Measurements from ENCODE around the gene CHN2.
A peak's percentile ranks its signal among the peaks of the same experiment; 100 is the strongest.

Gene CHN2

DNA sequence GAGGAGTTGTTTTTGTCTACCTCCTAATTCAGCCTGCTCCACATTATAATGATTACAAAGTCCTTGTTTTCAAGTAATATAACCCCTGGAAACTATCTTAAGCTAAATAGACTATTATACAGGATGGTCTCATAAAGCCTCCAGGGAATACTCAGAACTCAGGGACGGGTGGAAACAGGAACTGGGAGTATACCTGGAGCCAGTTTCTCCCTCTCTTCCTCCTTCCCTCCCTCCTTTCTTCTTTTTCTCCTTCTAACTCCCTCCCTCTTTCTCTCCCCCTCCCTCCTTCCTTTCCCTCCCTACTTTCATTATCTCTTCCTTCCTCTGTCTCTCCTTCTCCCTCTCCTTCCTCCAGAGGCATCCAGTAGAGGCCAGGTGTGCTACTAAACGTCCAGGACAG is 292.8 kb downstream of the CHN2 start:
- DNase-seq (ENCODE audit: low read depth, low spot score): no peak

DNA sequence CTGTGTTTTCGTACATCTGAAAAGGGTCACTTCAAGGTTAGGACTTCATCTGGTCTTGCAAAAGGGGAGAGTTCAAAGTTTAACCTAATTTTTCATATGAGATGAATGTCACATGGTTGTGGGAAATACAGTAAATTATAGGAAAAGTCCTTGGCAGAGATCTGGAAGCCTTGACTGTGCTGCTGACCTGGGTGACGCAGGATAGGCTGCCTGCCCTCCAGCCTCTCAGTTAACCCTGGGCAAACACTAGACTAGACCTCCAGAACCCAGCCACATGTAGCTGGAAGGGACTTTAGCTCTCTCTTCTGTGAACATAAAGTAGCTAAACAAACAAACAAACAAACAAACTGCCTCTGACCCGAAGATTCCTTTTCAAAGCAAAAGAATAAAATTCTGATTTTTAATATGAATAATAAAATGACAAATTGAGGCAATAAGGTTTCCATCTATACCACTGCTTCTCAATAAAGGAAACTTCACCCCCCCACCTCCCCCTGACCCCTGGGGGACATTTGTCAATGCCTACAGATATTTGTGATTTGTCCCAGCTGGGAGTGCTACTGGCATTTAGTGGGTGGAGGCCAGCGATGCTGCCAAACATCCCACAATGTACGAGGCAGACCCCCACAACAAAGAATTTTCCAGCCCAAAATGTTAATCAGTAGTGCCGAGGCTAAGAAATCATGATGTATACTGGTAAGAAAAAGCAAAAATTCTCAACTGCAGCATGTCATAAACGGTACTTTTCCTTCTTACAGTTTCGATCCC is 293.8 kb downstream of the CHN2 start:
- DNase-seq (ENCODE audit: low read depth, low spot score): no peak

DNA sequence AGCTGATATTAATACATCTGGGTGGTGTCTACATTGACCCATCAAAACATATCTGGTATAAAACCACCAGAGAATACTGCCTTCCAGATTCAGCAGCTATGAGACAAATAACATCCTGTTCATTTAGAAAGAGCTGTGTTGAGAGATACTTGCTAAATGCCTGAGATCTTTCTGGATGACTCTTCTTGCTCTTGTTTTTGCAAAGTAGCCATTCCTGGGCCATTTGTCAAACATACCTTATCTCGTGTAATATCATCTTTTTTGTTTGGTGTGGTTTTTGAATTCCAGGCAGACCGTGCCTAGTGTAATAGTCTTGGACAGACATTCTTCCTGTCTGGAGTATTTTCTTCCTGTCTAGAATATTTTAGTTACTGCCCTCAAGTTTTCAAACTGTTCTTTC is 294.4 kb downstream of the CHN2 start:
- DNase-seq (ENCODE audit: low read depth, low spot score): no peak

DNA sequence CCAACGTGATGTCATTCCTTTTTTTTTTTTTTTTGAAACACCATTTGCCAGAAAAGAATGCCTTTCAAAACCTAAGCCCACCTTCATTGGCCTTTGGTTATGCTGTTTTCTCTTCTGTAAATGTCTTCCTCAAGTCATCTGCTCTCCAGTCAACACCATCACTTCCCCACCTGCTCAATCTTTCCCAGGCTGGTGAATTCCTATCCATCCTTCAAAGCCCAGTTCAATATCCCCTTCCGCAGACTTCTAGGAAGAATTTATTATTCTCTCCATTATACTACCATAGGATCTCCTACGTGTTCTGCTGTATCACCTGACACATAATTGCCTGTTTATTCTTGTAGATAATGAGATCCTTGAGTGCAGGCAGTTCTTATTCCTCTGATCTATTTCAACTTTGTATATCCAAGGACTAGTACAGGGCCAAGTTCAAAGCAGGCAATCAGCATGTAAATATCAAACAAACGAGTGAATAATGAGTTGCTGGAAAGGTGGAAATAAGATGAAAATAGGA is 295.6 kb downstream of the CHN2 start:
- DNase-seq (ENCODE audit: low read depth, low spot score): no peak

DNA sequence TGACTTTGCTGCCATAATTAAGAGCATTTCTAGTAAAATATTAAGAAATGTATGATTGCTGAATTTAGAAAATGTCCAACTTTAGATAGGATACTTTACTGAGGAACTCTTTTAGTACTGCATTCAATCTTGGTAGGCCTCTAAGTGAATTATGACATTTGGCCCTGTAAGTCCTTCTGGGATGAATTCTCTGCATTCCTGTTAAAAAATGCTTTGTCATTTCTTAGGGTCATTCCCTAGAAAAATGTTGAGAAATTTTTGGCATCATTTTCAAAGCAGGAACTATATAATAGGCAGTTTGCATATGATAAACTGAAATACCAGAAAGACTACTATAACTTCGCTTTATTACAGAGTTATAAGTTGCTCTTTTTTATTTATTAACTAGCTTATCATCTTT is 299.8 kb downstream of the CHN2 start:
- no peak for DNase-seq (ENCODE audit: low read depth, low spot score)

DNA sequence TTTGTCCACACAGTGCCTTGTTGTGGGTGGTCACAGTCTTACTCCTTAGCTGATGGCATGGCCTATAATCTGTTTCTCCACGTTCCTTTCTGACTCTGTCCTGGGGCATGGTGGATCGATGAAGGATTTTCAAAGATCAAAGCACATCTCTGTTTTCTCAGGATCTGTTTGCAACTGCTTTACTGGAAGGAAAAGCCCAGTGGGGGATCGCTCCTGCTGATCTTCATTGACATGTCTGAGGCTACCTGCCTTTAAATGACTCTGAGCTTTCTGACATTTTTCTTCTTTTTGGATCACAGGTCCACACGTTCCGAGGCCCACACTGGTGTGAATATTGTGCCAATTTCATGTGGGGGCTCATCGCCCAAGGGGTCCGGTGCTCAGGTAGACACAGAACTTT is 301.1 kb downstream of the CHN2 start:
- DNase-seq (ENCODE audit: low read depth, low spot score): no peak

DNA sequence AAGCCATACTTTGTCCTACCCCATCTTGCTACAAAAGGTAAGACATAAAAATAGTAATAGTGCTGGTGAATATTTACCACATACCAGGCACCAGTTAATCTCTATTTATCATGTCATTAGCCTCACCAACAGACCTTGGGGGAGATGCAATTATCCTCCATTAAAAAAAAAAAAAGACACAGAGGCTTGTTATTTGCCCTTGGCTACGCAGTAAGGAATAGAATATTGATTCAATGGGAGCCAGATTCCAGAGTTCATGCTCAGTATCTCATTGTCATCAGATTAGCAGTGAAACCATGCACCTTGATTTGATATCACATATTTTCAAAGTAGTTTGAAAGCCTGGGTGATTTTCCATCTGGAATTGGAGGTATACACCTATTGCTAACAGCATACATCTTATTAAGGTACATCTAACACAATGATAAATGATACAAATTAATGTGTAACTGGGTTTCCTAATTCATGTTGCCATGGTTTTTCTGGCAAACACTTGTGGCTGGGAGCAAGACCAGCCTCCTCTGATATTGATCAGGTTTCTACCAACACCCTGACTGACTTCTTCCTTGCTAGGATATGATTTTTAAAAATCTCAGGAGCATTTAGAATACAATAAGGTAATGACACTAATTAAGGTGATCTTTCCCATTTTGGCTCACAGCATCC is 301.9 kb downstream of the CHN2 start:
- DNase-seq (ENCODE audit: low read depth, low spot score): no peak

DNA sequence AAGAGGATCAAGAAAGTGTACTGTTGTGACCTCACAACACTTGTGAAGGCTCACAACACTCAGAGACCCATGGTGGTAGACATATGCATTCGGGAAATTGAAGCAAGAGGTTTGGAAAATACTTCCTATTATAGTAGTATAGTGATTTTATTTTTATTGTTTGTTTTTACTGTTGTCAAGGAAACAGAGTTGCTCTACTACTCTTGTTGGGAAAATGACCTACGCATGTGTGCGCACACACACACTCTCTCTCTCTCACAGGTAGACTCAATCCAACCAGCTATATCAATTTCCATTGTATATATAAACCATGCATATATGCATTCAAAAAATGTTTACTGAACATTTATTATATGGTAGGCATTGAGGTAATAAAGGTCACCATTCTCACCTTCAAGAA is 305.4 kb downstream of the CHN2 start:
- DNase-seq (ENCODE audit: low read depth, low spot score): no peak

DNA sequence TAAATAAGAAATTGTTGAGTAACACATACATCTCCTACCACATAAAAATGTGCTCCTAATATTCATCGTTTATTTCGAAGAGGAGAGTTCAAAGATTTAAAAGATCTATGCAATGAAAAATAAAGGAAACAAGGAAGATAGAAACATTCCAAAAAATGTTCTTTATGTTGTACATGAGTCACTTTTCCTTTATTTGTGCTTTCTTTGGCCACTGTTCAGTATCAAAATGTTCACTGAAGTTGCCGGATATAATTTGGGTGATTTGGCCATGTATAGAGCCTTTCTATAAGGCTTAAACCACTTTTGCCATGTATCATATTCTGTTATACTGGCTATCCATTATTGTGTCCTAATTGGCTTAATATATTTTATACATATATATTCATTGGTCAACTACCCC is 306.1 kb downstream of the CHN2 start:
- no peak for DNase-seq (ENCODE audit: low read depth, low spot score)

DNA sequence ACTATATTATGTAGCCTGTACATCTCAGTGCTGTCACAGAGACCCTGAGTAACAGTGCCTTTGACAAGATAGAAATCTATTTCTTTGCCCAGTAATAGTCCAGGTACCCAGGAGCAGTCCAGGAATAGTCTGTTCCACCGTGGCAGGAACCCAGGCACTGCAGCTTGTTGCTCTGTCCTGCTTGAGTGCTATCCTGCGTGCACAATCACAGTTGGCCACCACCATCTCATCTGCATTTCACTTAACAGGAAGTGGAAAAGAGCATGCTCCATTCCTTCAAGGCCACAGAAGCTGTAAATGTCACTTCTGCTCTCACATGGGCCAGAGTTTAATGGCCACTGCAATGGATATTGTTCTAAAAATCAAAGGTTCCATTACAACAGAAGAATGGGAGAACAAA is 307.6 kb downstream of the CHN2 start:
- DNase-seq (ENCODE audit: low read depth, low spot score): no peak

DNA sequence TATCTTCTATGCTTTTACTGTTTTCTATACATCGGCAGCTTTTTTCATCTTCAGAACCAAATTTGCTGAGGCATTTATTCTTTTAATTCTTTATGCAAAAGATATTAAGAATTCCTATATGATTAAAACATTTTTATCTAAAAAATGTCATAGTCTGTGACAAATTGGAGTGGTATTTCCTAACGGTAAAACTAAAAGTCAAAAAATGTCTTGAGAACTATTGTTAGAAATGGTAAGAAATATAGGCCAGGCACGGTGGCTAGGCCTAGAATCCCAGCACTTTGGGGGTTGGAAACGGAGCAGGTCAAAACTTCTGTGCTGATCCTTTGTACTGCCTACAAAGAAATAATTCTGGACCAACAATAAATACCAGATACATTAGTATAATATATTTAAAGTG is 311.4 kb downstream of the CHN2 start:
- no peak for DNase-seq (ENCODE audit: low read depth, low spot score)

DNA sequence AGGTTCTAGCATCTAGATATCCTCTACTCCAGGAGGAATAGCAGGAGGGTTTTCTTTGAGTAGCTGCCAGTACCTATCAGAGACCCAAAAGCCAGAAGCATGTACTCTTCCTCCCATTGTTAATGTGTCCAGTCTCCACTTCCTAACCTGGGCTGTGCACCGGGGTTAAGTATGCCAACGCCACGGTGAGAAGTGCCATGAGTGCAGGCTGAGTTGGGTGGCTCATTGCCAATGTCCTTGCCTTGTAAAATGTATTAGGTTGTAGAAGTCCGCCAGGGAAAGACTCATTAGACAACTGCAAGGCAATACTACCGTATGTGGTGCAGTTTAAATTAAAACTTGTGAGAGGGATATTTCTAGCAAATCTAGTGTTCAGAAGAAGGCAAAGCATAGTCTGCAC is 314.0 kb downstream of the CHN2 start:
- DNase-seq (ENCODE audit: low read depth, low spot score): no peak

DNA sequence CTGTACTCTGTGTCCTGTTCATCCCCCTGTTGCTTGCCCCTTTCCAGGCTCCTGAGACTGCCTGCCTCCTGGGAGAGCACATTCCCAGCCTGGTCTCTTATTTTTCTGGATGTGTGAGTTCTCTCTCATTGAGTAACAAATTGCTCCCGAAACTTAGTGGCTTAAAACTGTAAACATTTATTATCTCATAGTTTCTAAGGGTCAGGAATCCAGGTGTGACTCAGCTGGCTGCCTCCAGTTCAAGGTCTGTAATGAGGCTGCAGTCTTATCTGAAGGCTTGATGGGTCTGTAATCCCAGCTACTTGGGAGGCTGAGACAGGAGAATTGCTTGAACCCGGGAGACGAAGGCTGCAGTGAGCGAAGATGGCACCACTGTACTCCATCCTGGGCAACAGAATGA is 315.5 kb downstream of the CHN2 start:
- DNase-seq (ENCODE audit: low read depth, low spot score): no peak

DNA sequence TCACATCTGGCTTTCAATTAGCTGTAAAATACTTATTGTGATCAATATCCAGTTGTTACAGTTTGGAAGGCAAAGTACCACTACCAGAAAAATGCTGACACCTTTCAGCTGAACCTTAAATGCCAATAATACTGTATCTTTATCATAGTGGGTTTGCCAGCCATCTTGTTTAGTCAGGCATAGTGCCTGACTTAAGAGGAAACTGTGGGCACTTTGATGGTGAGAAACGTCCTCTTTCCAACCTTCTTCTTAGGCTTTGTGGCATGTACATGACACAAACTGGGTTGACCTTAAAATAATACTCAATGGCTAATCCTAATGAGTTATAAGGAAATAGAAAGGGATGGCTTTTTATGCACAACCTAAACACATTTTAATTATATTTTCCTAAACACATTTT is 316.8 kb downstream of the CHN2 start:
- DNase-seq (ENCODE audit: low read depth, low spot score): no peak

DNA sequence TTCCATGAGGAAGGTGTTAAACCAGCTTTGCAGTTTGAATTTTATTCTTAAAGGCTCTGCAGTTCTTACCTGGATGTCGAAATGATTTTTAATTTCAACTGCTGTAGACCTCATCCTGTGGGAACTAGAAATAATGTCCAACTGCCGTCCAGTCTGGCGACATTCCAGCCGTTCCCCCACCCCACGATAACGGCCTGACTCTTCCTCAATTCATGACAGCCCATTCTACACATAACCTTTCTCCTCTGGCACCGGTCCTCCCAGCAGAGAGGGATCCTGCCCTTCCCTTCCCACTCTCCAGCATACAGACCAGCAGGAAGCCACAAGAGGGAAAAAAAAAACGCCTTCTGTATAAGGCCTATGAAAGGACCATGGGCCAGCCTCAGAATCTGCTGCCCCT is 317.3 kb downstream of the CHN2 start:
- no peak for DNase-seq (ENCODE audit: low read depth, low spot score)

DNA sequence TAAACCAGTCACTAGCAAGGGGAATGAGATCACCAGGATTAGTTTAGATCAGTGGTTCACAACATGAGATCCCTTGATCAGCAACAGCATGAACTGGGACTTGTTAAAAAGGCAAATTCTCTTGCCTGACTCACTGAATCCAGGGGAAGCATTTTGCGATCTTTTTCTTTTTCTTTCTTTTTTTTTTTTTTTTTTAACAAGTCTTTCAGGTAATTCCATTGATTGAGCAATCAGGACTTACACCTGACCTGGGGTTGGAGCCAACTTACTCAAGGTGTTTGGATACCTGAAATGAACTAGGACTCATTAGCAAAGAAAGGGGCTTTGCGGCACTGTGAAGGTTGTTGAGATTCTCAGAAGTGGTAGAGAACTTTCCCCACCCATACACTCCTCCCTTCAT is 321.9 kb downstream of the CHN2 start:
- no peak for DNase-seq (ENCODE audit: low read depth, low spot score)

DNA sequence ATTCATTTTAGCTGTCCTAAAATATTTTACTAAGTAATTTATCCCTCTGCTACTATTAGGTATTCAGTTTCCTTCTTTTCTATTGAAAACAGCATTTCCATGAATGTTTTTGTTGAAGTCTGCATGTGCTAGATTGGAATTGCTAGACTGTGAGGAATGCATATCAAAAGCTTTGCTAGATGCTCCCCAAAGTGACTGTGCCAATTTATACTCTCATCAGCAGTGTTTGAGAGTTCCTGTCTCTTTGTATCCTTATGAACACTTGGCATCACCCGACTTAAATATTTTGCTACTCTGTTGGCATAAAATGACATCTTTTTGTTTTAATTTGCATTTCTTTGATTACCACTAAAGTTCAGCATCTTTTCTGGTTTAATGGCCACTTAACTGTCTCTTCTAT is 324.0 kb downstream of the CHN2 start:
- no peak for DNase-seq (ENCODE audit: low read depth, low spot score)

DNA sequence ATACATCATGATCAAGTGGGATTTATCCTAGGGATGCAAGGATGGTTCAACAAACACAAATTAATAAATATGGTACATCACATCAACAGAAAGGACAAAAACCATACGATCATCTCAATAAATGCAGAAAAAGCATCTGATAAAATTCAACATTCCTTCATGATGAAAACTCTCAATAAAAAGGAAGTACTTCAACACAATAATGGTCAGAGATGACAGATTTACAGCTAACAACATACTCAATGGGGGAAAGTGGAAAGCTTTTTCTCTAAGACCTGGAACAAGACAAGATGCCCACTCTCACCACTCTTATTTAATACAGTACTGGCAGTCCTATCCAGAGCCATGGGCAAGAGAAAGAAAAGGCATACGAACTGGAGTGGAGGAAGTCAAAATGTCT is 329.2 kb downstream of the CHN2 start:
- DNase-seq (ENCODE audit: low read depth, low spot score): no peak

DNA sequence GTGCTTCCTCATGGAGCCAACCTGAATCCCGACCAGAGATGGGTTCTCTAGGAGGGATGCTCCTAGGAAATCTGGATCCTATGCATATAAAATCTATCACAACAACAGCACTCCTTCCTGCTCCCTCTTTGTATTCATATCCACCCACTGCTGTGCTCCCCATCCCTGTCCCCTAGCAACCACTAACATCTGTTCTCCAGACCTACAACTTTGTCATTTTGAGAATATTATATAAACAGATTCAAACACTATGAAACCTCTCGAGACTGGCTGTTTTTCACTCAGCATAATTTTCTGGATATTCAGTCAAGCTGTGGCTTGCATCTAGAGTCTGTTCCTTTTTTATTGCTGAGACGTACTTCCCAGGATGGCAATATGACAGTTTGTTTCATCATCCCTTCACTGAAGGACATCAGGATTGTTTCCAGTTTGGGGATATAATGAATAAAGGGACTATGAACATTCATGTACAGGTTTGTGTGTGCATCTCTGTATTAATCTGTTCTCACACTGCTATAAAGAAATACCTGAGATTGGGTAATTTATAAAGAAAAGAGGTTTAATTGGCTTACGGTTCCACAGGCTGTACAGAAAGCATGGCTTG is 333.0 kb downstream of the CHN2 start:
- no peak for DNase-seq (ENCODE audit: low read depth, low spot score)

DNA sequence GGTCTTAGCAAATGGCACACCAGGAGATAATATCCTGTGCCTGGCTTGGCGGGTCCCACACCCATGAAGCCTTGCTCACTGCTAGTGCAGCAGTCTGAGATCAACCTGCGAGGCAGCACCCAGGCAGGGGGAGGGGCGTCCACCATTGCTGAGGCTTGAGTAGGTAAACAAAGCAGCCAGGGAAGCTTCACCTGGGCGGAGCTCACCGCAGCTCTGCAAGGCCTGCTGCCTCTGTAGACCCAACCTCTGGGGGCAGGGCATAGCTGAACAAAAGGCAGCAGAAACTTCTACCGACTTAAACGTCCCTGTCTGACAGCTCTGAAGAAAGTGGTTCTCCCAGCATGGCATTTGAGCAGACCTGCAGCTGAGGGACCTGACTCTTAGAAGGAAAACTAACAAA is 334.0 kb downstream of the CHN2 start:
- peak; percentile 33 for DNase-seq (ENCODE audit: low read depth, low spot score)

All from iPS DF 19.7 (cell line).